ENCODE measurements around the gene ZNF568. TPM values are rescaled to one million over a fixed set of nuclear protein-coding genes. Genes with fewer than 3 reads are reported as not detected.

The ZNF568 gene
- total RNA-seq, result 1 to 10 TPM; 2.8 to 9.3 (median 4.1) TPM

GRCh38 chr19:36915992-36916830, at the start of gene ZNF568, which contains the start of gene ZNF829:
Gene ZNF568 (plus strand): TSS chr19:36916332. CDS start chr19:36922771, 6,439 bp downstream.
Gene ZNF829 (minus strand): TSS chr19:36916291. CDS start chr19:36915167, 1,124 bp downstream.
- 0 to 1% methylated on average over 19 to 25 of the region's 57 CpGs for WGBS, 2 donors
- H3K4me1 ChIP-seq, result peaks cover 10 to 21% (median 12%) of the 10 kb centered on the region in 3 donors
- peak within 1 kb of the TSS; percentile 55 to 88 (median 74) for H3K4me3 ChIP-seq
- intact Hi-C loops (cut with DNase I), result no loop called here
- no peaks in the 10 kb centered on the region for H3K27me3 ChIP-seq
- peaks cover 0 to 62% (median 0%) of the 10 kb centered on the region in 3 donors for H3K36me3 ChIP-seq
- H3K9me3 ChIP-seq, result peaks cover 0 to 25% (median 3%) of the 10 kb centered on the region in 3 donors
- peak in 1 of 4 donors; percentile 21 for TF ChIP-seq POLR2A (IDR thresholded peaks at IDR 0.05)
- TF ChIP-seq, protein P1, sequence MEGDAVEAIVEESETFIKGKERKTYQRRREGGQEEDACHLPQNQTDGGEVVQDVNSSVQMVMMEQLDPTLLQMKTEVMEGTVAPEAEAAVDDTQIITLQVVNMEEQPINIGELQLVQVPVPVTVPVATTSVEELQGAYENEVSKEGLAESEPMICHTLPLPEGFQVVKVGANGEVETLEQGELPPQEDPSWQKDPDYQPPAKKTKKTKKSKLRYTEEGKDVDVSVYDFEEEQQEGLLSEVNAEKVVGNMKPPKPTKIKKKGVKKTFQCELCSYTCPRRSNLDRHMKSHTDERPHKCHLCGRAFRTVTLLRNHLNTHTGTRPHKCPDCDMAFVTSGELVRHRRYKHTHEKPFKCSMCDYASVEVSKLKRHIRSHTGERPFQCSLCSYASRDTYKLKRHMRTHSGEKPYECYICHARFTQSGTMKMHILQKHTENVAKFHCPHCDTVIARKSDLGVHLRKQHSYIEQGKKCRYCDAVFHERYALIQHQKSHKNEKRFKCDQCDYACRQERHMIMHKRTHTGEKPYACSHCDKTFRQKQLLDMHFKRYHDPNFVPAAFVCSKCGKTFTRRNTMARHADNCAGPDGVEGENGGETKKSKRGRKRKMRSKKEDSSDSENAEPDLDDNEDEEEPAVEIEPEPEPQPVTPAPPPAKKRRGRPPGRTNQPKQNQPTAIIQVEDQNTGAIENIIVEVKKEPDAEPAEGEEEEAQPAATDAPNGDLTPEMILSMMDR (IDR thresholded peaks at IDR 0.05), result peak in 5 of 6 experiments; percentile 41 to 64 (median 56)
- DNase-seq, result peak; percentile 62
- H3K27ac ChIP-seq, result peak within 1 kb of the TSS; percentile 86 to 97 (median 96)

DNA sequence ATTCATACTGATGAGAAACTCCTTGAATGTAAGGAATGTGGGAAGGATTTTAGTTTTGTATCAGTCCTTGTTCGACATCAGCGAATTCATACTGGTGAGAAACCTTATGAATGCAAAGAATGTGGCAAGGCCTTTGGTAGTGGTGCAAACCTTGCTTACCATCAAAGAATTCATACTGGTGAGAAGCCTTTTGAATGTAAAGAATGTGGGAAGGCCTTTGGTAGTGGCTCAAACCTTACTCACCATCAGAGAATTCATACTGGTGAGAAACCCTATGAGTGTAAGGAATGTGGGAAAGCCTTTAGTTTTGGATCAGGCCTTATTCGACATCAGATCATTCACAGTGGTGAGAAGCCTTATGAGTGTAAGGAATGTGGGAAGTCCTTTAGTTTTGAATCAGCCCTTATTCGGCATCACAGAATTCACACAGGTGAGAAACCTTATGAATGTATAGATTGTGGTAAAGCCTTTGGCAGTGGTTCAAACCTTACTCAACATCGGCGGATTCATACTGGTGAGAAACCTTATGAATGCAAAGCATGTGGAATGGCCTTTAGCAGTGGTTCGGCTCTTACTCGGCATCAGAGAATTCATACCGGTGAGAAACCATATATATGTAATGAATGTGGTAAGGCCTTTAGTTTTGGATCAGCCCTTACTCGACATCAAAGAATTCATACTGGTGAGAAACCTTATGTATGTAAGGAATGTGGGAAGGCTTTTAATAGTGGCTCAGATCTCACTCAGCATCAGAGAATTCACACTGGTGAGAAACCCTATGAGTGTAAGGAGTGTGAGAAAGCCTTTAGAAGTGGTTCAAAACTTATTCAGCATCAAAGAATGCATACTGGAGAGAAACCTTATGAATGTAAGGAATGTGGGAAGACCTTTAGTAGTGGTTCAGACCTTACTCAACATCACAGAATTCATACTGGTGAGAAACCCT, 38.9 kb upstream of the ZNF568 start:
- WGBS, 2 donors, result 98% methylated on average over 10 of the region's 10 CpGs
- TF ChIP-seq, protein P1 (IDR thresholded peaks at IDR 0.05), result no peak
- no peak for TF ChIP-seq POLR2A (IDR thresholded peaks at IDR 0.05)
- no peak for DNase-seq
- Histone ChIP-seq H3K27me3 (no peaks in the 10 kb centered on the region), H3K4me3 (peak overlapping the region in 1 of 4 donors; percentile 10), H3K4me1 (no peaks in the 10 kb centered on the region), H3K9me3 (peaks cover 22 to 100% (median 93%) of the 10 kb centered on the region in 3 donors), H3K27ac (no peak overlapping the region), H3K36me3 (peaks cover 0 to 83% (median 14%) of the 10 kb centered on the region in 3 donors)
- intact Hi-C loops (cut with DNase I), result no loop called here

- peaks cover 20 to 100% (median 98%) of the 10 kb centered on the region in 3 donors for H3K9me3 ChIP-seq
- H3K4me1 ChIP-seq, result no peaks in the 10 kb centered on the region
- intact Hi-C loops (cut with DNase I), result no loop called here
- H3K27ac ChIP-seq, result no peak overlapping the region
- TF ChIP-seq, protein P1 (IDR thresholded peaks at IDR 0.05), result no peak
- TF ChIP-seq POLR2A (IDR thresholded peaks at IDR 0.05), result no peak
- H3K36me3 ChIP-seq, result peaks cover 12 to 79% (median 16%) of the 10 kb centered on the region in 3 donors
- WGBS, 2 donors, result 90 to 94% methylated on average over 3 of the region's 3 CpGs
- H3K27me3 ChIP-seq, result no peaks in the 10 kb centered on the region
- DNase-seq, result no peak
- H3K4me3 ChIP-seq, result no peak overlapping the region
Observed at GRCh38 chr19:36891768-36892357, 24.3 kb upstream of the ZNF568 start.

DNA sequence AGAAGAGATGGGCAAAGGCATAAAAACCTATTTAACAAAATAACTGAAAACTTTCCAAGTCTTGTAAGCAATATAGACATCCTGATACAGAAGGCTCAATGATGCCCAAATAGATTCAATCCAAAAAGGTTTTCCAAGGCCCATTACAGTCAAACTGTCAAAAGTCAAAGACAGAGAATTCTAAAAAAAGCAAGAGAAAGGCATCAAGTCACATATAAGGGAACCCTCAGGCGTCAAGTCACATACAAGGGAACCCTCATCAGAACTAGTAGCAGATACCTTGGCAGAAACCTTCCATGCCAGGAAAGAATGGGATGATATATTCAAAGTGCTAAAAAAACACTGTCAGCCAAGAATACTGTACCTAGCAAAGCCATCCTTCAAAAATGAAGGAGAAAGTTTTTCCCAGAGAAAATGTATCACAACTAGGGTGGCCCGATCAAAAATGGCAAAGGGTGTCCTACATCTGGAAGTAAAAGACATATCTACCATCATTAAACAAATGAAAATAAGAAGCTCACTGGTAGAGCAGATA, 21.2 kb upstream of the ZNF568 start:
- Histone ChIP-seq H3K27me3 (no peaks in the 10 kb centered on the region), H3K36me3 (peaks cover 12 to 100% (median 22%) of the 10 kb centered on the region in 3 donors), H3K9me3 (peaks cover 17 to 100% (median 99%) of the 10 kb centered on the region in 3 donors), H3K4me3 (no peak overlapping the region), H3K27ac (no peak overlapping the region), H3K4me1 (no peaks in the 10 kb centered on the region)
- intact Hi-C loops (cut with DNase I), result no loop called here
- no peak for DNase-seq
- WGBS, 2 donors, result 86 to 90% methylated on average over 2 of the region's 2 CpGs
- TF ChIP-seq, protein P1 (IDR thresholded peaks at IDR 0.05), result no peak
- TF ChIP-seq POLR2A (IDR thresholded peaks at IDR 0.05), result no peak
